ENCODE measurements around the gene MALT1. TPM values are rescaled to one million over a fixed set of nuclear protein-coding genes. Genes with fewer than 3 reads are reported as not detected.
A peak's percentile ranks its signal among the peaks of the same experiment; 100 is the strongest.

MALT1 gene, protein sequence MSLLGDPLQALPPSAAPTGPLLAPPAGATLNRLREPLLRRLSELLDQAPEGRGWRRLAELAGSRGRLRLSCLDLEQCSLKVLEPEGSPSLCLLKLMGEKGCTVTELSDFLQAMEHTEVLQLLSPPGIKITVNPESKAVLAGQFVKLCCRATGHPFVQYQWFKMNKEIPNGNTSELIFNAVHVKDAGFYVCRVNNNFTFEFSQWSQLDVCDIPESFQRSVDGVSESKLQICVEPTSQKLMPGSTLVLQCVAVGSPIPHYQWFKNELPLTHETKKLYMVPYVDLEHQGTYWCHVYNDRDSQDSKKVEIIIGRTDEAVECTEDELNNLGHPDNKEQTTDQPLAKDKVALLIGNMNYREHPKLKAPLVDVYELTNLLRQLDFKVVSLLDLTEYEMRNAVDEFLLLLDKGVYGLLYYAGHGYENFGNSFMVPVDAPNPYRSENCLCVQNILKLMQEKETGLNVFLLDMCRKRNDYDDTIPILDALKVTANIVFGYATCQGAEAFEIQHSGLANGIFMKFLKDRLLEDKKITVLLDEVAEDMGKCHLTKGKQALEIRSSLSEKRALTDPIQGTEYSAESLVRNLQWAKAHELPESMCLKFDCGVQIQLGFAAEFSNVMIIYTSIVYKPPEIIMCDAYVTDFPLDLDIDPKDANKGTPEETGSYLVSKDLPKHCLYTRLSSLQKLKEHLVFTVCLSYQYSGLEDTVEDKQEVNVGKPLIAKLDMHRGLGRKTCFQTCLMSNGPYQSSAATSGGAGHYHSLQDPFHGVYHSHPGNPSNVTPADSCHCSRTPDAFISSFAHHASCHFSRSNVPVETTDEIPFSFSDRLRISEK
- 11.4 and 22.9 TPM in 2 replicates for polyA plus RNA-seq (2011; rRNA removed)
- 14.6 and 20.9 TPM in 2 replicates for polyA minus RNA-seq (2011; rRNA and poly(A)+ RNA removed)

- TF ChIP-seq, protein P1, sequence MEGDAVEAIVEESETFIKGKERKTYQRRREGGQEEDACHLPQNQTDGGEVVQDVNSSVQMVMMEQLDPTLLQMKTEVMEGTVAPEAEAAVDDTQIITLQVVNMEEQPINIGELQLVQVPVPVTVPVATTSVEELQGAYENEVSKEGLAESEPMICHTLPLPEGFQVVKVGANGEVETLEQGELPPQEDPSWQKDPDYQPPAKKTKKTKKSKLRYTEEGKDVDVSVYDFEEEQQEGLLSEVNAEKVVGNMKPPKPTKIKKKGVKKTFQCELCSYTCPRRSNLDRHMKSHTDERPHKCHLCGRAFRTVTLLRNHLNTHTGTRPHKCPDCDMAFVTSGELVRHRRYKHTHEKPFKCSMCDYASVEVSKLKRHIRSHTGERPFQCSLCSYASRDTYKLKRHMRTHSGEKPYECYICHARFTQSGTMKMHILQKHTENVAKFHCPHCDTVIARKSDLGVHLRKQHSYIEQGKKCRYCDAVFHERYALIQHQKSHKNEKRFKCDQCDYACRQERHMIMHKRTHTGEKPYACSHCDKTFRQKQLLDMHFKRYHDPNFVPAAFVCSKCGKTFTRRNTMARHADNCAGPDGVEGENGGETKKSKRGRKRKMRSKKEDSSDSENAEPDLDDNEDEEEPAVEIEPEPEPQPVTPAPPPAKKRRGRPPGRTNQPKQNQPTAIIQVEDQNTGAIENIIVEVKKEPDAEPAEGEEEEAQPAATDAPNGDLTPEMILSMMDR (IDR thresholded peaks at IDR 0.05; ENCODE audit: insufficient read depth, low read depth, low read length), result no peak
- ChIA-PET POLR2A (interaction anchor here (0.5 to 0.7 kb wide), 5 partner anchors 9 to 195 kb away, joined by 3 to 9 read pairs (median 5); no protein-coding TSS in a partner anchor), CTCF (interaction anchor here (1.0 to 1.8 kb wide), 7 partner anchors 10 to 93 kb away, joined by 3 to 6 read pairs (median 3); no protein-coding TSS in a partner anchor)
- no peaks in the 10 kb centered on the region for H3K27me3 ChIP-seq (ENCODE audit: control insufficient read depth, insufficient read depth, low read length)
- H3K36me3 ChIP-seq (ENCODE audit: control insufficient read depth, insufficient read depth, low read length), result no peaks in the 10 kb centered on the region
- peak within 1 kb of the TSS; percentile 64 for H3K4me3 ChIP-seq (ENCODE audit: low read depth, low read length)
- peak; percentile 43 for DNase-seq (ENCODE audit: low read depth)
Measured at GRCh38 chr18:58671111-58671631, at the start of gene MALT1. Gene MALT1, plus strand, starts transcription at chr18:58671465. Its CDS starts 179 bp downstream, at chr18:58671644.

DNA sequence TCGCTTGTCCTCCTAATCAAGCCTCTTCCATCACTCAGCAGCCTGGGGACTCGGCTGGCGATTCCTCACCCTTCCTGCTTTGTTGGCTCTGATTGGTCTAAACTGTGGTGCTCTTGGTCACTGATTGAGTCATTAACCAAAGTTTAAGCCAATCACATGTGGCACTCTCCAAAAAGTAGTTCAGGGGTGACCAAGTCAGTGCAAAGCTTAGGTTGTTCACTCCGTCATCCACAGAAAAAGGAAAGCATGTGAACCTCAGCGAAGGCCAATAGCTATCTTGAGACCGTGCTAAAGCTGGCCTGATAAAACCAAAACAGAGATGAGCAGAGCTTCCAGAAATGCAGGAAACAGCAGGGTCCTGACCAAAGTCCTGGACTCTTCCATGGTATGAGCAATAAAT lies 47.3 kb upstream of the MALT1 start:
- TF ChIP-seq, protein P1 (IDR thresholded peaks at IDR 0.05; ENCODE audit: insufficient read depth, low read depth, low read length), result no peak
- H3K36me3 ChIP-seq (ENCODE audit: control insufficient read depth, insufficient read depth, low read length), result no peaks in the 10 kb centered on the region
- POLR2A ChIA-PET, result no interaction called here
- CTCF ChIA-PET, result no interaction called here
- DNase-seq (ENCODE audit: low read depth), result no peak
- H3K27me3 ChIP-seq (ENCODE audit: control insufficient read depth, insufficient read depth, low read length), result no peaks in the 10 kb centered on the region
- H3K4me3 ChIP-seq (ENCODE audit: low read depth, low read length), result no peak overlapping the region

- no peaks in the 10 kb centered on the region for H3K27me3 ChIP-seq (ENCODE audit: control insufficient read depth, insufficient read depth, low read length)
- TF ChIP-seq, protein P1 (IDR thresholded peaks at IDR 0.05; ENCODE audit: insufficient read depth, low read depth, low read length), result no peak
- H3K36me3 ChIP-seq (ENCODE audit: control insufficient read depth, insufficient read depth, low read length), result no peaks in the 10 kb centered on the region
- ChIA-PET POLR2A (no interaction called here), CTCF (interaction anchor here (0.7 kb wide), 1 partner anchor 14 kb away, joined by 5 read pairs; no protein-coding TSS in a partner anchor)
- H3K4me3 ChIP-seq (ENCODE audit: low read depth, low read length), result no peak overlapping the region
- DNase-seq (ENCODE audit: low read depth), result no peak
Measured at GRCh38 chr18:58625839-58626238, 45.4 kb upstream of the MALT1 start.

DNA sequence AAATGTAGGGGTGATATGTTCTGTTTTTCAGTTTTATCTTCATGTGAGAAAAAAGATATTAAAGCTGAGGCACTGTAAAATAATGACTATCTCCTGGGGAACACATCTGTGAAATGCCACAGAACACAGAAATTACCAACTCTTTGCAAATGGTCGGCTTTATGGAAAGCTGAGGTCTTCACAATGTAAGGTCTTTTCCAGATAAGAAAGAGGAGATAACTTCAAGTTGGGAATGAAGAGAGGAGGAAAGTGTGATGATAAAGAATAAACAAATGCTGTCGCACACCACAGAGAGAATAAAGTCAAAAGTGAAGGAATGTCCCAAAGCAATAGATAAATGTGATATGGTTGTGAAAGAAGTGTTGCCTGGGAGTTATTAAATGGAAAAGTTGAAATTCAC lies 41.2 kb upstream of the MALT1 start:
- Histone ChIP-seq H3K36me3 (ENCODE audit: control insufficient read depth, insufficient read depth, low read length) (no peaks in the 10 kb centered on the region), H3K27me3 (ENCODE audit: control insufficient read depth, insufficient read depth, low read length) (no peaks in the 10 kb centered on the region), H3K4me3 (ENCODE audit: low read depth, low read length) (no peak overlapping the region)
- CTCF ChIA-PET, result no interaction called here
- no peak for DNase-seq (ENCODE audit: low read depth)
- TF ChIP-seq, protein P1 (IDR thresholded peaks at IDR 0.05; ENCODE audit: insufficient read depth, low read depth, low read length), result no peak
- POLR2A ChIA-PET, result no interaction called here

GRCh38 chr18:58631301-58631700 lies 40.0 kb upstream of the MALT1 start:
- TF ChIP-seq, protein P1 (IDR thresholded peaks at IDR 0.05; ENCODE audit: insufficient read depth, low read depth, low read length), result no peak
- CTCF ChIA-PET, result no interaction called here
- H3K36me3 ChIP-seq (ENCODE audit: control insufficient read depth, insufficient read depth, low read length), result no peaks in the 10 kb centered on the region
- no peak overlapping the region for H3K4me3 ChIP-seq (ENCODE audit: low read depth, low read length)
- H3K27me3 ChIP-seq (ENCODE audit: control insufficient read depth, insufficient read depth, low read length), result no peaks in the 10 kb centered on the region
- no peak for DNase-seq (ENCODE audit: low read depth)
- POLR2A ChIA-PET, result no interaction called here

Data from BJ (cell line).